A549 (cell line): ENCODE data around the gene LBR.

ENCODE experiments used
- CEBPB ChIP-seq, 2 experiments: fragments of >200 bp in 1 of 2; sonication (Bioruptor Twin) in 1 of 2; formaldehyde crosslinking in 1 of 2; IDR thresholded peaks; 2 replicates each; pipeline ENCODE4 v1.6.1; 2012 to 2016
- CTCF ChIP-seq: fragments of >200 bp; sonication (Bioruptor Twin); formaldehyde crosslinking; IDR thresholded peaks from 3 replicates; pipeline ENCODE4 v1.5.1; 2016
- FOXS1 ChIP-seq: fragments of 250-450 bp; sonication (Bioruptor Pico); IDR thresholded peaks from 2 replicates; pipeline ENCODE4 v1.5.0; 2020; ENCODE audit warnings: mild to moderate bottlenecking, moderate library complexity
- JUN ChIP-seq, 2 experiments: fragments of >200 bp; sonication (Bioruptor Twin); formaldehyde crosslinking; IDR thresholded peaks; 2 replicates in 1 of 2; 3 replicates in 1 of 2; pipeline ENCODE4 v1.6.1; 2016 to 2017
- KDM5A ChIP-seq: fragments of 200-600 bp; sonication (generic); IDR thresholded peaks from 2 replicates; pipeline ENCODE4 v1.6.1; 2016; ENCODE audit warnings: antibody characterized with exemption, mild to moderate bottlenecking
- POLR2A ChIP-seq: IDR thresholded peaks from 2 replicates; pipeline ENCODE4 v1.6.1; 2012; ENCODE audit warnings: mild to moderate bottlenecking, low read length
- RAD21 ChIP-seq, 2 experiments: fragments of >200 bp in 1 of 2; sonication (Bioruptor Twin) in 1 of 2; formaldehyde crosslinking in 1 of 2; IDR thresholded peaks in 1 of 2; conservative IDR thresholded peaks in 1 of 2; 2 replicates in 1 of 2; 3 replicates in 1 of 2; pipeline ENCODE4 v1.6.1; 2012 to 2018; ENCODE audit warnings: inconsistent platforms in 1 of 2

- no peak for TF ChIP-seq KDM5A
- no peak for TF ChIP-seq CEBPB (IDR thresholded peaks at IDR 0.05)
- no peak for TF ChIP-seq CTCF
- TF ChIP-seq JUN (IDR thresholded peaks at IDR 0.05): no peak
- no peak for TF ChIP-seq FOXS1 (CRISPR knock-in tag)
- no peak for TF ChIP-seq RAD21 (conservative IDR thresholded peaks at IDR 0.05 in 1 of 2, IDR thresholded peaks at IDR 0.05 in 1 of 2)
- no peak for TF ChIP-seq POLR2A
Observed at GRCh38 chr1:225396357-225396756, 31.5 kb downstream of the LBR start.
